ENCODE results near the gene PNISR.
"Not testable (repeated sequence)": the region's sequence is repeated elsewhere in the genome, so short reads cannot be mapped to it uniquely, and the experiment has no call there.

PNISR gene, protein sequence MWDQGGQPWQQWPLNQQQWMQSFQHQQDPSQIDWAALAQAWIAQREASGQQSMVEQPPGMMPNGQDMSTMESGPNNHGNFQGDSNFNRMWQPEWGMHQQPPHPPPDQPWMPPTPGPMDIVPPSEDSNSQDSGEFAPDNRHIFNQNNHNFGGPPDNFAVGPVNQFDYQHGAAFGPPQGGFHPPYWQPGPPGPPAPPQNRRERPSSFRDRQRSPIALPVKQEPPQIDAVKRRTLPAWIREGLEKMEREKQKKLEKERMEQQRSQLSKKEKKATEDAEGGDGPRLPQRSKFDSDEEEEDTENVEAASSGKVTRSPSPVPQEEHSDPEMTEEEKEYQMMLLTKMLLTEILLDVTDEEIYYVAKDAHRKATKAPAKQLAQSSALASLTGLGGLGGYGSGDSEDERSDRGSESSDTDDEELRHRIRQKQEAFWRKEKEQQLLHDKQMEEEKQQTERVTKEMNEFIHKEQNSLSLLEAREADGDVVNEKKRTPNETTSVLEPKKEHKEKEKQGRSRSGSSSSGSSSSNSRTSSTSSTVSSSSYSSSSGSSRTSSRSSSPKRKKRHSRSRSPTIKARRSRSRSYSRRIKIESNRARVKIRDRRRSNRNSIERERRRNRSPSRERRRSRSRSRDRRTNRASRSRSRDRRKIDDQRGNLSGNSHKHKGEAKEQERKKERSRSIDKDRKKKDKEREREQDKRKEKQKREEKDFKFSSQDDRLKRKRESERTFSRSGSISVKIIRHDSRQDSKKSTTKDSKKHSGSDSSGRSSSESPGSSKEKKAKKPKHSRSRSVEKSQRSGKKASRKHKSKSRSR

DNA sequence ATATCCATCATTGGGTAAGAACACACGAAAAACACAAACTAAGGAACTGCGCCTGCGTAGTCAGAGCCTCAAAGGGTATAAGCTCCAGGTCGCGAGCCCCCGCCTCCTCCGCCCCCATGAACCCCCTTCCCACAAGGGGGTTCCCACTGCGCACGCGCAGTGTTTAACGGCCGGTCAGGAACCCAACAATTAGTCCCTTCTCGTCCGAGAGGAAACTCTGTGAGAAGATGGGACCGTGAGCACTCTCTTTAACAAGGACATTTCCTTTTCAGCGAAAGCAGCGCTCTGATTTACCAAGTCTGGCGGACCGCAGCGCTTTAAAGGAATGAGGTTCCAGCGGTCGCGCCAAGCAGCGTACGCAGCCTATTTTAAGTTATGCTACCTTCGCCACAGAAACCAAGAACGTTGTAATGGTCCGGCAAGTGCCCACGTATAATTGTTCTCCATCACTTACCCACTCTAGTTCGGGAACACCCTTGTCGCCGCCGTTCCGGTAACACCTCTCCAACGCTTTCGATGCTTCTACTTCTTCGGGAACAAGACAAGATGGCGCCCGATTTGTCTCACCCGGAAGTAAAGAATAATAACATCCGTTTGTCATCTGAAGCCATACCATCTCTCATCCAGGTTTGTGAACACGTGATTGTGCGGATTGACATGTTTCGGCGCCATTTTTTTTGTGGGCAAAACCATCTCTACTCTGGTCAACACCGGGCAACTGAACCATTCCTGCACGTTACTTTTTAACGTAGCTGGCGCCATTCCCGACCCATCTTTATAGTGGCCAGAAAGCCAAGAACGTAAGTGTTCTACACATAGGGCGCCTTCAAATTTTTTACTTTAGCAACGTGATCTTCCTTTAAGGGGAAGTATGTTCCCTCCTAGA lies at the start of gene PNISR:
TSS of gene PNISR (minus strand) at position 548 of the 886 bp plus-strand sequence. CDS start 10,649 bp downstream, outside the sequence.
- peak; percentile 89 for DNase-seq (ENCODE audit: insufficient read length, low spot score)
- peak; percentile 83 for FAIRE-seq

DNA sequence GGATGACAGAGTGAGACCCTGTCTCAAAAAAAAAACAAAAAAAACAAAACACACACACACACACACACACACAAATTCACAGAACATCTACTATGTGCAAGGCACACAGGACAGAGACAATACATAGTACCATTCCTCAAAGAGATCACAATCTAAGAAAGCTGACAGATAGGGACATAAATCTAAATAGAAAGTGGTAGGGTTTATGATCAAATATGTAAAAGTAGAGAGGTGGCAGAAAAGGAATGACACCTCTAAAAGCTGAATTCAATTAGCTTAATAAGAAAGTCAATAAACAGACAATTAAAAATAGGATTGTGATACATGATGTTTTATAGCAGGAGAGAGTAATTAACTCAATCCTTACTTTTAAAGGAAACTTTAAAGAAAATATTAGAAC lies 48.6 kb upstream of the PNISR start:
- no peak for DNase-seq (ENCODE audit: insufficient read length, low spot score)
- no peak for FAIRE-seq

DNA sequence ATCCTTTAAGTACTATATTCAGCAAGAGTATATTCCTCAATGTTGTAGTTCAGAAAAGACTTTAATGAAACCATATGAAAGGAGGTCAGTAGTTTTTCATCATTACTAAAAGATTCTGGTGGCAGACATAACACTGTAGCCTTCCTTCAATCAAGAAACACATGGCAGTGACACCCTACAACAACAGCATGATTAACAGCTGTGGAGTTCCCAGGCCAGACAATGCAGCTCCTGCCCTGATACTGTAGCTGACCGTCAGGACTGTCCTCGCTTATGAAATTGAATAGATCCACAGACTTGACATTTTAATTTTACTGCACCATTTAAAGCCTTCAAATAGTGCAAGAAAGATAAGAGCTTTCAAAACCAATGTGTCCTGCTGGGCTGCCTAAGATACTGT lies 46.5 kb upstream of the PNISR start:
- FAIRE-seq = no peak
- DNase-seq (ENCODE audit: insufficient read length, low spot score) = no peak

DNA sequence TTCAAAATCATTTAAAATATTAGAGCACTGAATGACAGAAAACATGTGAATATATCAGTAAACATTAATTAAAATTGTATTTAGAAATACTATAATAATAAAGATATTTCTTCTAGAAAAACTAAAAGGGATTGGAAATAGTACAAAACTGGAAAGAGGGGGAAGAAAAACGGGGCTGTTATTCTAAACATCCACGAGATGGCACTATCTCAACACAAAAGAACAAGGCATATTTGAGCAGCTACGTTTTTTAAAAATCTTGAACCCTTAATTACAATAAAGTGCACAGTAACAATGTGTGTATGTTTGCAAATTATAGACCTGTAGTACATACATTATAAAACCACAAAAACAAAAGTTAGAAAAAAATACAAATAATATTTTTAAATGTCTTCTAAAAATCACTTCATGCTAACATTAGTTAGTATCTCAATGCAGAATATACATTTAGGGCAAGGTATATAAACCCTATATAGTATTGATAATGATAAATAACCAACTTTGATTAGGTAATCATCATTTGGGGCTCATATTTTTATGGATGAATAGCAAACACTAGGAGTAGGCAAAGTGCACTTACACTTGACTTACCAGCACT lies 42.5 kb upstream of the PNISR start:
- FAIRE-seq = no peak
- peak; percentile 29 for DNase-seq (ENCODE audit: insufficient read length, low spot score)

DNA sequence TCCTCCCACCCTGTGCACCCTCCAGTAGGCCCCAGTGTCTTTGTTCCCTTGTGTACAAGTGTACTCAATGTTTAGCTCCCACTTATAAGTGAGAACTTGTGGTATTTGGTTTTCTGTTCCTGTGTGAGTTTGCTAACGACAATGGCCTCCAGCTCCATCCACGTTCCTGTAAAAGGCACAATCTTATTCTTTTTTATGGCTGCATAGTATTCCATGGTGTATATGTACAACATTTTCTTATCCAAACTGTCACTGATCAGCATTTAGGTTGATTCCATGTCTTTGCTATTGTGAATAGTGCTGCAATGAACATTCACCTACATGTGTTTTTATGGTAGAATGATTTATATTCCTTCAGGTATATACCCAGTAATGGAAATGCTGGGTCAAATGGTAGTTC lies 34.0 kb upstream of the PNISR start:
- DNase-seq (ENCODE audit: insufficient read length, low spot score); FAIRE-seq: not testable (repeated sequence)

DNA sequence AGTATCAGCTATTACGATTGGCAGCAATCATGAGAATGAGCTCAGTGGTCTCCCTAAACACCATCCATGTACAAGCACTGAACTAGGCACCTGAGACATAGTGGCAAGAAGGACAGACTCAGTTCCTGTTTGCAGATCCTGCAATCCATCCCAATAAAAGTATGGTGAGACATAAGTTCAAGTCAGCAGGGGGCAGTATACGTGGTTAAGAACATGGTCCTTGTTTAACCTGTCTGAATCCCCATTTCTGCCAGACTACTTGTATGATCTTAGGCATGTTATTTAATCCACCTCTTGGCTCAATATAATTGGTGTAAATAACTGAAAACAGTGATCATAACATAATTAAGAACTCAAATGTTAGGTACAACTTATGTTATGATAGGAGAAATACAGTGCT lies 33.2 kb upstream of the PNISR start:
- no peak for DNase-seq (ENCODE audit: insufficient read length, low spot score)
- FAIRE-seq = no peak

DNA sequence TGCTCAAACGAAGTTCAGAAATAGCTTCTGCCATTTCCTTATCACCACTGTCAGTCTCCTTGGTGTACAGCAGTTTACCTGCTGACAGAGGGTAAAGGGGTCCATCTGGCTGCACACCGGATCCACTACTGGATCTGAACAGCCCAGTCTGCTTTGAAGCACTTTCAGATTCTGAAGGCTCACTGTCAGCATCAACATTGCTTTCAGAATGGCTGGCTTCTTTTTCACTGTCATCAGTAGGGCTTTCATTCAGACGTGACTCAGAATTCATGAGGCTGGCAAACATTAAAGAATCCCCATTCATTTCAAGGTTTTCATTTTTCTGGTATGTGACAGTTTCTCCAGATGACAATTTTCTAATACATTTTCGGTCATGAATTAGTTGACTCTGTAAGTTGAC lies 21.0 kb upstream of the PNISR start:
- FAIRE-seq (no peak), DNase-seq (ENCODE audit: insufficient read length, low spot score) (no peak)

DNA sequence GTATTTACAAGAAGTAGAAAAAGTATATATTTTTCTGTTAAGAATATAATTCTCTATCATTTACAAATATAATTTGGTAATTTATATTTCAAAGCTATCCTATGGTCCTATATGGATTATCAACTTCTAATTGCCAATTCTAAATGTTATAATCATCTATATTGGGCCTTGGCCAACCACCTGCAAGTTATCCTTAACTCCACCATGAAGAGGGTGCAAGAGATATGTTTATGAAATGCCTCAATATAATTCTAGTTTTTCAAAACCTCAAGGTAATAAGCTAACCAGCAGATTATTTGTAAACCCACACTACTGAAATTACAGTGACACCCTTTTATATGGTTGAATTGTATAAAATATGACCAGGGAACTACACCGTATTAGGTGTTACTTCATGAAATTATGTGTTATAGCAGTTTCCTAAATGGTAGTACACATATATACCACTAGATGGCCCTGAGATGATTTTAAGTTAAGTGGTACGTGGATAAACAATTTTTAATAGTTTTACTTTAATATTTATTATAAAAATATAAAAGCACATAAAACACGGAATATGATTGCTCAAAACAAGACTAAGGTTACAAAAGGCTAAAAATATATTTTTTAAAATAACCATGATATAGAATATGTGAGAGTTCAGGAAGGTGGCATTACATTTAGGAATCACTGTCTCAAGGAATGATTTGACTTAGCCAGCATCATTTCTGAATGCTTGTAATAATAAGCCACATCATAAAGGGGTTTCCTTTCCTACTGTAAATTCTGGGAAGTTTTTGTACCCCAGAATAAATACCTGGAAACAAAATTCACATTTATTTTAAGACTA lies 9.8 kb upstream of the PNISR start:
- DNase-seq (ENCODE audit: insufficient read length, low spot score) (no peak), FAIRE-seq (no peak)

DNA sequence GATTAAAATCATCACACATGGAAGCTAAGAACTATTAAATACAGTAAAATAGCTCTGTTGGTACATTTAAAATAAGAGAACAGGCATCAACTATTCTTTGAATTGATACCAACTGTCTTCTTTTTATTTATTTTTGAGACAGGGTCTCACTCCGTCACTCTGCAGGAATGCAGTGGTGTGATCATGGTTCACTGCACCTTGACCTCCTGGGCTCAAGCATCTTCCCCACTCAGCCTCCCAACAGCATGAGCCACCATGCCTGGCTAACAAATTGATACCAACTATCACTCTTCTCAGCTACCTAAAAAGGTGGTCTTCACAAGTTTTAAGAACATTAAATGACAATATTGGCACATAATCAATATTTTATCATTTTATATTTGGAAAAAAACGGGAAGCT lies 7.8 kb upstream of the PNISR start:
- DNase-seq (ENCODE audit: insufficient read length, low spot score) = no peak
- no peak for FAIRE-seq

DNA sequence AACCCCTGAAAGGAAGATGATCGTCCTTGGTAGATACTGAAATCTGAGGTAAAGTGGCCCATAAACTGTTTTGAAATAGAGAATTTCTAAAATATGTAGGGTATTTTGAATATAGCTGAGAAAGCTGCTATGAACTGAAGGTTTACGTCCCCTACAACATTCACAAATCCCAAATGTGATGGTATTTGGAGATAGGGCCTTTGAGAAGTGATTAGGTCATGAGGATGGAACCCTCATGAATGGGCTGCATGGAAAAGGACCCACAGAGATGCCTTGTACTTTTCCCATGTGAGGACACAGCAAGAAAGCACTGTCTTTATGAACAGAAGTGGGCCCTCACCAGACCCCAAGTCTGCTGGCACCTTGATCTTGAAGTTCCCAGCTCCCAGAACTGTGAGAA lies 6.8 kb upstream of the PNISR start:
- no peak for FAIRE-seq
- no peak for DNase-seq (ENCODE audit: insufficient read length, low spot score)

DNA sequence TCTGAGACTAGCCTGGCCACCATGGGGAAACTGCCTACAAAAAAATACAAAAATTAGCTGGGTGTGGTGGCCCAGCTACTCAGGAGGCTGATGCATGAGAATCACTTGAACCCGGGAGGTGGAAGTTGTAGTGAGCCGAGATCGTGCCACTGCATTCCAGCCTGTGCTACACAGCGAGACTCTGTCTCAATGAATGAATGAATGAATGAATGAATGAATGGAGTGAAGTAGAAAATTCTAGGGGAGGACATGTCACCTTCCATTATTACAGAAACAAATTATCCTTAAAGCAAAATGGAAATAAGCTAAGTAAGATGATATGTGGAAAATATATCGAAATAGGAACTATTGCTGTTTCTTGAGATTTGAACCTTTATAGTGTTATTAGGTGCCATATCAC lies 2.9 kb upstream of the PNISR start:
- FAIRE-seq (no peak), DNase-seq (ENCODE audit: insufficient read length, low spot score) (no peak)

DNA sequence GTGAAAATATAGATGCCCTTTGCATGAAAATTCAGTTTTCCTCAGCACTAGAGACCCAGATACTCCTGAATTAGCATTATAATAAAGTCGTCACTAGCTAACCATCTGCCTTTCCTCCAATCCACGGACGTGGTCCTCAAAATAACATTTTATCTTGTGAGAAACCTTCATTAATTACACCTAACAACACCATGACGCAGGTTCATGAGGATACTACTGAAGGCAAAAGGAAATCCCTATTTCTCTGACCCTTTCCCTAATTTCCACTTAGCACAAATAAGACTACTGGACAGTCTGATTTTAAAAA lies 1.3 kb upstream of the PNISR start:
- FAIRE-seq (no peak), DNase-seq (ENCODE audit: insufficient read length, low spot score) (no peak)

DNA sequence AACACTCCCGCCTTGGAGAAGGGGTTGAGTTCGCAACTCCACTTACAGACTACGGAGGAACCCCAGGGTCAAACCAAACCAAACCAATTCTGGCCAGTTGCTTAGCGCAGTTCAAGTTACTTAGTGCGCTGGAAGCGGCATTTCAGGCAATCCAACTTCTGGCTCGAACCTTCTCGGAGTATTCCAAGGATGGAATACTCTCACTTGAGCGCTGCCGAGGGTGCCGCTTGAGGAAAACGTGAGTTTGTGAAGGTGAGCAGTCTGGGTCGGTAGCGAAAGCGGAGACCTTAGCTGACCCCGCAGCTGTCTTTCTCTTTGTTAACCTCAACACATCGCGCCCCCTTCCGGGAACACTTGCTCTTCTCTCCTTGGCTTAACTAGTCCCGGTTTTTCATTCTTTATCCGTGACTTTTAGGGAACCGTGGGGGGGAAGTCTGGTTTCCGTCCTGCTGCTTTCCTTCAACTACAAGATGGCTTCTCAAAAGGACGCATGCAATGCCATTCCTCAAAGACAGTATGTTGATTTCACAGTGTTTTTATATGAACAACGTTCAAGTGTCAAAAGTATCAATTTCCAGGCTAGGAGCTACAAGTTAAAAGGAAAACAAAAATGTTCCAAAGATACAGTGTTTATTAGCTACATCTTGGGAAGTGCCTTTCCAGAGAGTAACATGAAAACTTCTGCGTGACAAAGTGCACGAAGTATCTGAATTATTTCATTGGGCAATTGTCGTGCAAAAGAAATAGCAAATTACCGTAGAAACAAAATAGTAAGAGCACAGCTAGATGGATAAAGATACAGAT lies 741 bp upstream of the PNISR start:
- FAIRE-seq = no peak
- peak; percentile 44 for DNase-seq (ENCODE audit: insufficient read length, low spot score)

DNA sequence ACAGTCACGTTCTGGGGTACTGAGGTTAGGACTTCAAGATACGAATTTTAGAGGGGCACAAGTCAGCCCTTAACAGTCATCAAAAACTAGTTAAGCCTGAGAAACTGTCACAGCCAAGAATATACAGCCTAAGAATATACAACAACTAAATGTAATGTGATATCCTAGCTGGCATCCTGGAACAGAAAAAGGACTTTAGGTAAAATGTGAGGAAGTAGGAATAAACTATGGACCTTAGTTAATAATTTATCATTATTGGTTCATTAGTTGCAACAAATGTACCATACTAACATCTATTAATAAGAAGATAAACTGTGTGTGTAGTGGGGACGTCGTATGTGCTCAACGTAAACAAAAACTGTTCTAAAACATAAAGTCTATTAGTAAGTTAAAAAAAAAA lies 1.1 kb downstream of the PNISR start:
- no peak for DNase-seq (ENCODE audit: insufficient read length, low spot score)
- FAIRE-seq = no peak

DNA sequence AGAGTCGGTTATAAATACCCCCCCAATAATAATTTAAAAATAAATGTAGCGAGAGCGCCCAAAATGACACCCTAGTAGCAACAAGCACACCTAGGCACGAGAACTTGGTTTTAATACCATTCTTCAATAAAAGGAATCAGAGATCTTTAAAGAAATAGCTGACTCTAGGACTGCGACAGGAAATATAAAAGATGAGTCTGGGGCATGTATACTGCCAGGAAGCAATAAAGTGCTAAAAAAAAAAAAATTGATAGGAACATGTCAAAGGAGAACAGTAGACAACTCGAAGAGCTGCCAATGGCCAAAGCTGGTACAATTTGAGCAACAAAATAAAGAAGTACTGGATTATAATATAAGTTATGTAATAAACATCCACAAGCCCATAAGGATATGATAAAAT lies 2.2 kb downstream of the PNISR start:
- FAIRE-seq = no peak

DNA sequence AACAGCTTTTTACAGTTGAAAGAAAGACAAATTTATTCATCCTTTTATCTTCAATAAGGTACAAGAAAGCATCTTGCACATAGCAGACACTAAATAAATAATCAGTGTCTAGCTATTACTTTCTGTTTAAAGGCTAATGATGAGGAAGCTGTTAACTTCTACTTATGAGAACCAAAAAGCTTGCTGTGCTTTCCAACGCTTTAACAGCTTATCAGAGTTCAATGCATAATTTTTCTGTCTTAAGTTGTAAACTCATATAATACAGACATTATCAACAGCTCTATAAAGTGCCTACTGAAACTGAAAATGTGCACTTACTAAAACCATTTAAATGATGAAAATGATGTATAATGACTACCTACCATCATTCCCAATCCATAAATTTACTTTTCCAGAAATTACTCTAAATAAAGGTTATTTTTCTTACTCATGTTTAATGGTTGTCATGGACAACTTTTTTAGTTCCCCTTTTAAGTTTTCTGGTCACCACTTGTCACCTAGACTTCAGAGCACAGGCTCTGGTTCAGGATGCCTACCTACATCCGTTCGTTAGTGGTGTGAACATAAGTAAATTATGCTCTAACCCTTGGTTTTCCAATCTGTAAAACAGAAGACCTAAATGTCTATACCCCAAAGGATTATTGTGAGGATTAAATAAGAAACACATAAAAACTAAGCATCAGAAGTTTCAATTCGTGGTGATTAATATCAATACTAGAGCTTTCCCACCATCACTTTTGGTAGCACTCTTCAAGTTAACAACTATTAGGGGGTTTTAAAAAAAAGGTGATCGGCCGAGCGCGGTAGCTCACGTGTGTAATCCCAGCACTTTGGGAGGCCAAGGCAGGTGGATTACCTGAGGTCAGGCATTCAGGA lies 8.0 kb downstream of the PNISR start:
- FAIRE-seq = no peak

More for the DNA sequence above, 2.2 kb downstream of the PNISR start:
- no peak for DNase-seq (ENCODE audit: insufficient read length, low spot score)

DNA sequence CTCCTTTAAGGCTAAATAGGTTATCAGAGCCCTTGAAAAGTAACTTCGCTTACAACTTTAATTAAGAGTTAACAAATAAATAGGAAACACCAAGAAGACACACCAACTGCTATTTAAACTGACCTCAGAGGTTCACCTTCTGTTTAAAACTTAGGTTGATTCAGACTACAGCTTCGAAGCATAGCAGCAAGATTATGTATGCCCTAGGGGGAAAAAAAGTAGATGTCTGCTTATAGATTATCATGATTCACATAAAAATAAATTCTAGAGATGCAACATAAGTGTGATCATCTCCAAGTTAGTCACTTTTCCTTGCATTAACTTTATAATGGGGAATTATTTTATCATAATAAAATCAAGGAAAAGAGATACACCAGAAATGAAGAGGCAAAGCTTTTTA lies 8.9 kb downstream of the PNISR start:
- FAIRE-seq (no peak), DNase-seq (ENCODE audit: insufficient read length, low spot score) (no peak)

More for the DNA sequence above, 8.0 kb downstream of the PNISR start:
- DNase-seq (ENCODE audit: insufficient read length, low spot score) = no peak

DNA sequence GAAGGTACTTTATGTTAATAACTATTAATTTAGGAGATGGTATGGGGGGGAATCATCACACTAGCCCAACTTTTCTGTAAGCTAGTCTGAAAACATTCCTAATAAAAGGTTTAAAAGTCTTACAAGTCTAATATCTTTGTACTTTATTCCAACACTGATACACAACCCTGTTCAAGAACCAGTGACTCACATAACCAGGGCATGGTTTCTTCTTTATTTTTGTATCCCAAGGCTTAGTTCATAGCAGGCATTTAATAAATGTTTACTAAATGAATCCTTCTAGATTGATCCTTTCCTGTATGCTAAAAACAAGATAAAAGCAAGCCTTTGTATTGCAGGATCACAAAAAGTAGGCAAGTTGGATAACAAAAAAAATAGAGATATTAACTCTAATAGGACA lies 9.7 kb downstream of the PNISR start:
- no peak for DNase-seq (ENCODE audit: insufficient read length, low spot score)

More for the DNA sequence above, 9.7 kb downstream of the PNISR start:
- FAIRE-seq = no peak
